ENCODE results near the gene GLRB.
A peak's percentile ranks its signal among the peaks of the same experiment; 100 is the strongest.
"Not testable (repeated sequence)": the region's sequence is repeated elsewhere in the genome, so short reads cannot be mapped to it uniquely, and the experiment has no call there.

GLRB gene

GRCh38 chr4:157141976-157142375, 66.0 kb downstream of the GLRB start:
- no peak for DNase-seq

- no peak for DNase-seq
Observed at GRCh38 chr4:157143369-157143768, 67.4 kb downstream of the GLRB start.

GRCh38 chr4:157151711-157152110, 75.8 kb downstream of the GLRB start:
- DNase-seq = no peak

GRCh38 chr4:157165935-157166610, 90.1 kb downstream of the GLRB start:
- no peak for DNase-seq

GRCh38 chr4:157170321-157170720, 94.4 kb downstream of the GLRB start:
- no peak for DNase-seq

GRCh38 chr4:157172011-157172410, 96.1 kb downstream of the GLRB start:
- DNase-seq = peak in 1 of 3 experiments; percentile 19

GRCh38 chr4:157180268-157180667, 104.3 kb downstream of the GLRB start:
- DNase-seq = not testable (repeated sequence)

- DNase-seq = no peak
Observed at GRCh38 chr4:157184300-157184699, 108.3 kb downstream of the GLRB start.

- no peak for DNase-seq
Observed at GRCh38 chr4:157185363-157185762, 109.4 kb downstream of the GLRB start.

GRCh38 chr4:157195374-157195773, 119.4 kb downstream of the GLRB start:
- DNase-seq = no peak

- DNase-seq = no peak
Observed at GRCh38 chr4:157196046-157196445, 120.1 kb downstream of the GLRB start.

GRCh38 chr4:157204634-157205244, 128.8 kb downstream of the GLRB start:
- peak in 1 of 3 experiments; percentile 1 for DNase-seq

- peak in 2 of 3 experiments; percentile 28 to 64 for DNase-seq
Observed at GRCh38 chr4:157217708-157218107, 141.8 kb downstream of the GLRB start.

- DNase-seq = peak in 1 of 3 experiments; percentile 53
Observed at GRCh38 chr4:157219711-157220370, 143.9 kb downstream of the GLRB start.

GRCh38 chr4:157220371-157220881, 144.5 kb downstream of the GLRB start, which contains the start of gene GRIA2:
Gene GRIA2, plus strand, starts transcription at chr4:157220728. Its CDS starts 315 bp downstream, at chr4:157221043.
- DNase-seq = peak; percentile 56 to 88 (median 83)

- DNase-seq = peak in 1 of 3 experiments; percentile 47
Observed at GRCh38 chr4:157221426-157221894, 145.5 kb downstream of the GLRB start.

All from NCI-H1417 (cell line).